D721Med (cell line): ENCODE data around the gene PXDC1.

ENCODE experiments used
- DNase-seq: peaks from one replicate; pipeline ENCODE4 v3.0.0; 2011; ENCODE audit warnings: low spot score; ENCODE audit not compliant: insufficient read length
- FAIRE-seq: peaks from 2 replicates; lab custom pipeline; 2011; peaks lifted over from hg19 to GRCh38; lab: Jason Lieb, UNC
- CTCF ChIP-seq: IDR thresholded peaks from 2 replicates; pipeline ENCODE4 v1.5.1; 2012; ENCODE audit warnings: mild to moderate bottlenecking, control low read depth; ENCODE audit not compliant: insufficient read depth; ENCODE audit errors: missing control alignments

The PXDC1 gene

GRCh38 chr6:3766214-3766613, 14.7 kb upstream of the PXDC1 start:
- no peak for DNase-seq
- TF ChIP-seq CTCF: no peak
- no peak for FAIRE-seq

- no peak for FAIRE-seq
- no peak for DNase-seq
- TF ChIP-seq CTCF: no peak
Measured at GRCh38 chr6:3765415-3765814, 13.9 kb upstream of the PXDC1 start.

- DNase-seq (no peak), FAIRE-seq (peak; percentile 55)
- no peak for TF ChIP-seq CTCF
Measured at GRCh38 chr6:3764516-3765335, 13.2 kb upstream of the PXDC1 start.

GRCh38 chr6:3762852-3763251, 11.3 kb upstream of the PXDC1 start:
- no peak for DNase-seq
- no peak for TF ChIP-seq CTCF
- no peak for FAIRE-seq

- no peak for TF ChIP-seq CTCF
- DNase-seq (no peak), FAIRE-seq (no peak)
Measured at GRCh38 chr6:3762359-3762758, 10.8 kb upstream of the PXDC1 start.

GRCh38 chr6:3761989-3762270, 10.4 kb upstream of the PXDC1 start:
- no peak for DNase-seq
- no peak for TF ChIP-seq CTCF
- FAIRE-seq: no peak

- FAIRE-seq: no peak
- DNase-seq: no peak
- no peak for TF ChIP-seq CTCF
Measured at GRCh38 chr6:3759646-3760232, 8.2 kb upstream of the PXDC1 start.
